A549 treated with GW870086 at 1 μM for 4 hours (cell line): ENCODE data around the gene TM4SF5. TPM values are rescaled to one million over a fixed set of nuclear protein-coding genes. Genes with fewer than 3 reads are reported as not detected.

Experiments used
- total RNA-seq: library from RNA; stranded (reverse); fragments of 200-300 nt; extraction: Qiagen RNA extraction; gene quantifications from 5 replicates; pipeline ENCODE4 v1.2.3, GENCODE V29; 2022; ENCODE audit warnings: low read depth

Gene TM4SF5
- 0.40 to 1.3 TPM (median 0.70 TPM) in 5 replicates for total RNA-seq

DNA sequence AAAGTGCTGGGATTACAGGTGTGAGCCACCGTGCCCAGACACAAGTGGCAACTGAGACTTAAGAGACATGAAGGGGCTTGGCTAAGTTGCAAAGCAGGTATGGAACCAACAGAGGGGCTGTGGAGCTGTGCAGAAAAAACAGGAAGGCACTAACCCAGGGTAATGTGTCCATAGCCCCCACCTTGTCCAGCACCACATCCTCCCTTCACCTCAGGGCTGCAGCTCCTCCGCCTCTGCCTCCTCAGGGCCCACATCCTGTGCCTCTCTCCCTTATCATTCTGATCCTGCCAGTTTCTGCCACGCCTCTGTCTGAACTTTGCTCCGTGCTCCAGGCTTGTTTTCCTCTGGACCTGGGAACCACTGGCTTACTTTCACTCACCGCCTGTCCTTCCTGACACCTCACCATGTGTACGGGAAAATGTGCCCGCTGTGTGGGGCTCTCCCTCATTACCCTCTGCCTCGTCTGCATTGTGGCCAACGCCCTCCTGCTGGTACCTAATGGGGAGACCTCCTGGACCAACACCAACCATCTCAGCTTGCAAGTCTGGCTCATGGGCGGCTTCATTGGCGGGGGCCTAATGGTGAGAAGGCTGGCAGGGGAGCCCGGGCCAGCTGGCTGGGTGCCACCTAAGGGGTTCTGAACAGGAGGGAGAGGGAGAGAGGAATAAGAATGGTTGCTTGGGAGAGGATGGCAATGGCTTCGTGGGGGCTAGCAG, at the start of gene TM4SF5:
TSS of gene TM4SF5 (plus strand) at position 368 of the 716 bp plus-strand sequence. CDS start at position 405, 37 bp downstream.

GRCh38 chr17:4739122-4740024, 32.3 kb upstream of the TM4SF5 start, which contains the start of the genes CXCL16 and ZMYND15:
Gene CXCL16, minus strand, starts transcription at chr17:4739928. Its CDS starts 589 bp downstream, at chr17:4739339.
Gene ZMYND15, plus strand, starts transcription at chr17:4739833. Its CDS starts 716 bp downstream, at chr17:4740549.

DNA sequence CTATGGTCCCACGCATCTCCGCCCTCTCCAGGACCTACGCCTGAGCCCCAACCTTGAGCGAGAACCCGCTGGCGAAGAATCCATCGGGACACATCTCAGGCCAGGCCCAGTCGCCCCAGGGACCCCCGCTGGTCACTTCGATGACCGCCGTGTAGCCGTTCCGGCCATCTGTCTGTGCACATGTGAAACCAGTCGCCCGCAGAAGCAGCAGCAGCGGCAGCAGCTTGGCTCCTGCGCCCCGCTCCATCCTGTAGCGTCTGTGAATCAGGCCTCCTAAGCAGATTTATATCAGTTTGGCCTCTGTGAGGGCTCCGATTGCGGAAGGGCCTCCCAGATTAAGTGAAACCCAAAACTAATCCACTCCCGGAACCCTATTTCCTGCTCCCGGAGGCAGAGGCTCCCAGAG, 14.4 kb downstream of the TM4SF5 start, which contains the start of gene VMO1:
TSS of gene VMO1 (minus strand) at position 259 of the 406 bp plus-strand sequence. CDS start at position 247, 12 bp downstream.

DNA sequence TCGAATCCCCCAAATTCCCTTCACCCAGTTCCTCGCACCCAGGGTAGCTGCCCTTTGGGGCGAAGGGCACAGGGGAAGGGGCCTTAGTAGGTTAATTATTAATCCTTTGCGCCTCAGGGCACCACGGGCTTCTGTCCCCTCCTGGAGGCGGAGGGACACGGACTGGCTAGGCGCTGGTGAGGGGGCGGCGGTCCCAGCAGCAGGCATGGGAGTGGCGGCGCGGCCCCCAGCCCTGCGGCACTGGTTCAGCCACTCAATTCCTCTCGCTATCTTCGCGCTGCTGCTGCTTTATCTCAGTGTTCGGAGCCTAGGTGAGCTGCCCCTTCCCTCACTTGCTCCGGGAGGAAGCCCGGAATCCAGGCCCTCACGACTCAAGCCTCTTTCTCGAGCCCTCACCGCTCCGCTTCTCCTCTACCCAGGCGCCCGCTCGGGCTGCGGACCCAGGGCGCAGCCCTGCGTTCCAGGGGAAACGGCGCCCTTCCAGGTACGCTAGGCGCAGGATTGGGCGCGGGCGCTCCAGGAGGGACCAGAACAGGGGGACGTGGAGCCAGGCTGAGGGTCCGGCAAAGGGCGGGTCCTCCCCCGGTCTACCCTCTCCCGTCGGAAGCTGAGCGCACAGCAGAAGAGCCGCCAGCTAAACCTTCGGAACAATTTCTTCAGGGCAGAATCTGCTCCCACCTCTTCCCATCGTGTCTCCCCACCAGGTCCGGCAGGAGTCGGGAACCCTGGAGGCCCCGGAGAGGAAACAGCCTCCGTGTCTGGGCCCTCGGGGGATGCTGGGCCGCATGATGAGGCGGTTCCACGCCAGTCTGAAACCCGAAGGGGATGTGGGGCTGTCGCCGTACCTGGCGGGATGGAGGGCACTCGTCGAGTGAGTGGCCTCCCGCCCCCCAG, 17.4 kb downstream of the TM4SF5 start, which contains the start of gene GLTPD2:
TSS of gene GLTPD2 (plus strand) at position 158 of the 894 bp plus-strand sequence. CDS start at position 206, 48 bp downstream.

GRCh38 chr17:4802228-4802627, 30.5 kb downstream of the TM4SF5 start, which contains the start of gene C17orf114:
Gene C17orf114, minus strand, starts transcription at chr17:4802328.

GRCh38 chr17:4806777-4807604, 35.3 kb downstream of the TM4SF5 start, which contains the start of gene PLD2:
Gene PLD2, plus strand, starts transcription at chr17:4807152. Its CDS starts 621 bp downstream, at chr17:4807773.

Other genes with a start within 250 kb of the TM4SF5 start
- 88.6 to 111 TPM (median 104 TPM) in 5 replicates for gene MYBBP1A, start 216.5 kb upstream of the TM4SF5 start, total RNA-seq
- not detected in 5 replicates for gene GGT6, start 211.3 kb upstream of the TM4SF5 start, total RNA-seq
- 0.37 to 1.3 TPM (median 0.64 TPM) in 5 replicates for gene SMTNL2, start 187.4 kb upstream of the TM4SF5 start, total RNA-seq
- gene ALOX15, start 130.2 kb upstream of the TM4SF5 start, total RNA-seq: 0.05 to 0.21 TPM (median 0.13 TPM) in 4 of 5 replicates, not detected in the other
- 63.6 to 79.6 TPM (median 74.7 TPM) in 5 replicates for gene PELP1, start 67.7 kb upstream of the TM4SF5 start, total RNA-seq
- gene ARRB2, start 61.3 kb upstream of the TM4SF5 start, total RNA-seq: 44.5 to 71.7 TPM (median 59.7 TPM) in 5 replicates
- 40.1 to 44.1 TPM (median 41.9 TPM) in 5 replicates for gene MED11, start 40.5 kb upstream of the TM4SF5 start, total RNA-seq
- 0.16 to 0.74 TPM (median 0.28 TPM) in 5 replicates for gene ZMYND15, start 32.1 kb upstream of the TM4SF5 start, total RNA-seq
- 13.2 to 20.3 TPM (median 18.2 TPM) in 5 replicates for gene CXCL16, start 32.0 kb upstream of the TM4SF5 start, total RNA-seq
- gene VMO1, start 14.5 kb downstream of the TM4SF5 start, total RNA-seq: 0.78 to 1.4 TPM (median 0.85 TPM) in 5 replicates
- not detected in 5 replicates for gene GLTPD2, start 17.1 kb downstream of the TM4SF5 start, total RNA-seq
- 459 to 505 TPM (median 496 TPM) in 5 replicates for gene PSMB6, start 24.3 kb downstream of the TM4SF5 start, total RNA-seq
- gene PLD2, start 35.3 kb downstream of the TM4SF5 start, total RNA-seq: 20.8 to 27.3 TPM (median 25.4 TPM) in 5 replicates
- gene MINK1, start 61.5 kb downstream of the TM4SF5 start, total RNA-seq: 46.7 to 62.8 TPM (median 57.8 TPM) in 5 replicates
- gene C17orf107, start 127.7 kb downstream of the TM4SF5 start, total RNA-seq: 0.18 to 0.49 TPM (median 0.34 TPM) in 5 replicates
- gene CHRNE, start 131.2 kb downstream of the TM4SF5 start, total RNA-seq: 0.07 to 0.17 TPM in 2 of 5 replicates, not detected in the others
- gene GP1BA, start 160.4 kb downstream of the TM4SF5 start, total RNA-seq: not detected in 5 replicates
- gene SLC25A11, start 168.2 kb downstream of the TM4SF5 start, total RNA-seq: 50.9 to 71.7 TPM (median 70.1 TPM) in 5 replicates
- 94.8 to 138 TPM (median 119 TPM) in 5 replicates for gene RNF167, start 168.4 kb downstream of the TM4SF5 start, total RNA-seq
- gene PFN1, start 176.6 kb downstream of the TM4SF5 start, total RNA-seq: 2,657 to 2,903 TPM (median 2,762 TPM) in 5 replicates
- gene ENO3, start 179.2 kb downstream of the TM4SF5 start, total RNA-seq: 44.1 to 52.1 TPM (median 45.5 TPM) in 5 replicates
- 67.2 to 82.1 TPM (median 69.6 TPM) in 5 replicates for gene SPAG7, start 195.9 kb downstream of the TM4SF5 start, total RNA-seq
- gene CAMTA2, start 215.8 kb downstream of the TM4SF5 start, total RNA-seq: 28.3 to 35.1 TPM (median 32.7 TPM) in 5 replicates
- 1.1 to 1.9 TPM (median 1.6 TPM) in 5 replicates for gene INCA1, start 225.6 kb downstream of the TM4SF5 start, total RNA-seq
- gene KIF1C, start 226.1 kb downstream of the TM4SF5 start, total RNA-seq: 96.7 to 125 TPM (median 115 TPM) in 5 replicates